Measurements from ENCODE around the gene ZP4.

ZP4 gene

GRCh38 chr1:237834048-237834447 lies 56.7 kb downstream of the ZP4 start:
- TF ChIP-seq, protein P1, sequence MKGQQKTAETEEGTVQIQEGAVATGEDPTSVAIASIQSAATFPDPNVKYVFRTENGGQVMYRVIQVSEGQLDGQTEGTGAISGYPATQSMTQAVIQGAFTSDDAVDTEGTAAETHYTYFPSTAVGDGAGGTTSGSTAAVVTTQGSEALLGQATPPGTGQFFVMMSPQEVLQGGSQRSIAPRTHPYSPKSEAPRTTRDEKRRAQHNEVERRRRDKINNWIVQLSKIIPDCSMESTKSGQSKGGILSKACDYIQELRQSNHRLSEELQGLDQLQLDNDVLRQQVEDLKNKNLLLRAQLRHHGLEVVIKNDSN (IDR thresholded peaks at IDR 0.05): no peak
- TF ChIP-seq FOXM1 (IDR thresholded peaks at IDR 0.05; ENCODE audit: borderline replicate concordance, low read depth) (no peak), YY1 (IDR thresholded peaks at IDR 0.05; ENCODE audit: low read depth) (no peak)

DNA sequence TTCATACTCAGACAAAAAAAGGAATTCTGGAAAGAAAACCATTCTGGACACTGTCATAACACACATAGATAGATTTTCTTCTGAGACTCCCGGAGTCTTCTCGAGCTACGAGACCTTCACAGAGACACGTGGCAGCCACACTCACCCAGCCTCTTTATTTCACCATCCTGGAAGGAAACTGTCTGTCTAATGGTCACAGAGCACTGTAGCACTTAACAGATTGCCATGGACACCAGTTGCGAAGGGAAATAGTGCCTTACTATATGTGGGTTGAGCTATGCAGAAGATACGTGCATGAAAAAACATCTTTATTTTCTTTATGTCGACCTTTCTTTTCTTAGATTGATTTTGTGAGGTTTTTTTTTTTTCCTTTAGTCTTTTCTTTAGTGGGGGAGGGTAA lies 57.9 kb downstream of the ZP4 start:
- no peak for TF ChIP-seq EP300 (IDR thresholded peaks at IDR 0.05; ENCODE audit: borderline replicate concordance)
- TF ChIP-seq EGR1 (IDR thresholded peaks at IDR 0.05): no peak
- no peak for TF ChIP-seq FOXM1 (IDR thresholded peaks at IDR 0.05; ENCODE audit: borderline replicate concordance, low read depth)
- TF ChIP-seq TCF12 (IDR thresholded peaks at IDR 0.05; ENCODE audit: low read depth): no peak
- TF ChIP-seq ZBTB7A (IDR thresholded peaks at IDR 0.05; ENCODE audit: low read depth): no peak
- no peak for TF ChIP-seq CEBPB (IDR thresholded peaks at IDR 0.05)
- TF ChIP-seq, protein P2, sequence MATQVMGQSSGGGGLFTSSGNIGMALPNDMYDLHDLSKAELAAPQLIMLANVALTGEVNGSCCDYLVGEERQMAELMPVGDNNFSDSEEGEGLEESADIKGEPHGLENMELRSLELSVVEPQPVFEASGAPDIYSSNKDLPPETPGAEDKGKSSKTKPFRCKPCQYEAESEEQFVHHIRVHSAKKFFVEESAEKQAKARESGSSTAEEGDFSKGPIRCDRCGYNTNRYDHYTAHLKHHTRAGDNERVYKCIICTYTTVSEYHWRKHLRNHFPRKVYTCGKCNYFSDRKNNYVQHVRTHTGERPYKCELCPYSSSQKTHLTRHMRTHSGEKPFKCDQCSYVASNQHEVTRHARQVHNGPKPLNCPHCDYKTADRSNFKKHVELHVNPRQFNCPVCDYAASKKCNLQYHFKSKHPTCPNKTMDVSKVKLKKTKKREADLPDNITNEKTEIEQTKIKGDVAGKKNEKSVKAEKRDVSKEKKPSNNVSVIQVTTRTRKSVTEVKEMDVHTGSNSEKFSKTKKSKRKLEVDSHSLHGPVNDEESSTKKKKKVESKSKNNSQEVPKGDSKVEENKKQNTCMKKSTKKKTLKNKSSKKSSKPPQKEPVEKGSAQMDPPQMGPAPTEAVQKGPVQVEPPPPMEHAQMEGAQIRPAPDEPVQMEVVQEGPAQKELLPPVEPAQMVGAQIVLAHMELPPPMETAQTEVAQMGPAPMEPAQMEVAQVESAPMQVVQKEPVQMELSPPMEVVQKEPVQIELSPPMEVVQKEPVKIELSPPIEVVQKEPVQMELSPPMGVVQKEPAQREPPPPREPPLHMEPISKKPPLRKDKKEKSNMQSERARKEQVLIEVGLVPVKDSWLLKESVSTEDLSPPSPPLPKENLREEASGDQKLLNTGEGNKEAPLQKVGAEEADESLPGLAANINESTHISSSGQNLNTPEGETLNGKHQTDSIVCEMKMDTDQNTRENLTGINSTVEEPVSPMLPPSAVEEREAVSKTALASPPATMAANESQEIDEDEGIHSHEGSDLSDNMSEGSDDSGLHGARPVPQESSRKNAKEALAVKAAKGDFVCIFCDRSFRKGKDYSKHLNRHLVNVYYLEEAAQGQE (IDR thresholded peaks at IDR 0.05; ENCODE audit: low read depth): no peak
- TF ChIP-seq TEAD4 (IDR thresholded peaks at IDR 0.05): no peak
